Panc1 (cell line): ENCODE data around the gene FRMPD4. TPM values are rescaled to one million over a fixed set of nuclear protein-coding genes. Genes with fewer than 3 reads are reported as not detected.

ENCODE experiments used
- ATAC-seq: fragments of 200-7000 bp; cut with Tn5 transposase; 2 replicates; pipeline ENCODE4 v1.9.1; 2020; ENCODE audit warnings: mild to moderate bottlenecking, moderate library complexity
- BruUV-seq: library from RNA; stranded (reverse); fragments of 400-500 nt; replicated peaks from 2 replicates; lab custom pipeline; 2021; lab: Mats Ljungman, UMichigan
- CTCF ChIA-PET: fragments of 300-600 bp; sonication (Branson Sonifier 250); formaldehyde crosslinking; loops from one replicate; lab custom pipeline; 2022; ENCODE audit warnings: antibody characterized with exemption; lab: Charles Lee
- POLR2A ChIA-PET: fragments of 300-600 bp; sonication (Branson Sonifier 250); formaldehyde crosslinking; loops from one replicate; lab custom pipeline; 2022; ENCODE audit warnings: antibody characterized with exemption; lab: Charles Lee
- DNase-seq: peaks from one replicate; pipeline ENCODE4 v3.0.0-alpha.2; 2010; ENCODE audit warnings: low read depth, low spot score
- H3K27ac ChIP-seq: 2 replicates; pipeline ENCODE4 v1.5.1; 2011; ENCODE audit warnings: mild to moderate bottlenecking, low read length, inconsistent platforms
- H3K27me3 ChIP-seq: fragments of 200-500 bp; sonication (Bioruptor generic); 2 replicates; pipeline ENCODE4 v1.6.0; 2014; ENCODE audit warnings: low read length, inconsistent platforms; ENCODE audit not compliant: control insufficient read depth, insufficient read depth
- H3K36me3 ChIP-seq: fragments of 200-500 bp; sonication (Bioruptor generic); 2 replicates; pipeline ENCODE4 v1.5.1; 2014; ENCODE audit warnings: inconsistent platforms, mild to moderate bottlenecking, low read length, moderate library complexity; ENCODE audit not compliant: control insufficient read depth, insufficient read depth
- H3K4me1 ChIP-seq: 2 replicates; pipeline ENCODE4 v1.5.1; 2011; ENCODE audit warnings: inconsistent platforms, mild to moderate bottlenecking, low read length, moderate library complexity; ENCODE audit not compliant: control insufficient read depth, insufficient read depth
- H3K4me3 ChIP-seq, 2 experiments: 2 replicates each; pipeline ENCODE4 v1.5.1; 2011 to 2012; ENCODE audit warnings: low read depth in 2 of 2, low read length in 2 of 2, mild to moderate bottlenecking in 2 of 2, inconsistent platforms in 1 of 2, moderate library complexity in 1 of 2
- H3K9me3 ChIP-seq: fragments of 200-500 bp; sonication (Bioruptor generic); 2 replicates; pipeline ENCODE4 v1.5.1; 2014; ENCODE audit warnings: low read depth, mild to moderate bottlenecking, inconsistent platforms, low read length, moderate library complexity; ENCODE audit not compliant: control insufficient read depth, insufficient read depth
- POLR2AphosphoS5 ChIP-seq: IDR thresholded peaks from 2 replicates; pipeline ENCODE4 v1.6.1; 2012; ENCODE audit warnings: mild to moderate bottlenecking, low read depth, low read length, moderate library complexity
- SIN3A ChIP-seq: IDR thresholded peaks from 2 replicates; pipeline ENCODE4 v1.6.1; 2012; ENCODE audit warnings: low read depth, mild to moderate bottlenecking, low read length, moderate library complexity, borderline replicate concordance; ENCODE audit not compliant: insufficient read depth
- TCF7L2 ChIP-seq: IDR thresholded peaks from 2 replicates; pipeline ENCODE4 v1.6.1; 2011; ENCODE audit warnings: mild to moderate bottlenecking, low read depth, low read length, inconsistent platforms
- in situ Hi-C: cut with HindIII; loops from 2 replicates; pipeline ENCODE4 v1.10.0; 2016; ENCODE audit warnings: low sequenced_read_pairs, low pct_unique_long_range_greater_than_20kb
- intact Hi-C: fragments of 100-400 bp; cut with micrococcal nuclease; formaldehyde crosslinking; loops from one replicate; pipeline ENCODE4 v1.10.0; 2022; ENCODE audit not compliant: unreplicated experiment
- total RNA-seq: library from RNA; stranded (reverse); gene quantifications from one replicate; pipeline ENCODE4 v1.2.1, GENCODE V29; 2021; ENCODE audit not compliant: unreplicated experiment
- TF ChIP-seq, protein P1 (sequence below), 2 experiments: IDR thresholded peaks; 2 replicates each; pipeline ENCODE4 v1.6.1; 2011 to 2012; ENCODE audit warnings: low read depth in 2 of 2, control low read depth in 1 of 2, low read length in 1 of 2, mild to moderate bottlenecking in 1 of 2, moderate library complexity in 1 of 2; ENCODE audit not compliant: insufficient read depth in 1 of 2
- TF ChIP-seq, protein P2 (sequence below): fragments of 450-650 bp; IDR thresholded peaks from 2 replicates; pipeline ENCODE4 v1.5.1; 2017; ENCODE audit warnings: mild to moderate bottlenecking

Gene FRMPD4
- total RNA-seq, 1 experiment from 2014 or later, result not detected

DNA sequence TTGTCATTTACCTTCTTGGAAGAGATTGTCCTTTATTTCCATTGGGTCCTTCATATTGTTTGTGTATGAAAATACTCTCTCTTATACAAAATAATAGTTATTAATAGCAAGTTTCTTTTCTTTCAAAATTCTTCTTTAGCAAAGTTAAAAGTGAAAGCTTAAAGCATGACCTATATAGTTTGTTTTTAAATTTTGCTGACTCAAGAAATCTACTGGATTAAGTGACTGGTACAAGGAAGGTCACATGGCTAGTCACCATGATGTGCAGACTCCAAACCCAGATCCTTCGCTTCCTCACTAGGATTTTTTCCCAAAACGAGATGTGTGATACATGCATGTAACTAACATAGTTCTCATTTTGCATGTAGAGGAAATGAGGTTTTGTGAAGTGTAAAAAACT is 322.7 kb downstream of the FRMPD4 start:
- TF ChIP-seq, protein P1, sequence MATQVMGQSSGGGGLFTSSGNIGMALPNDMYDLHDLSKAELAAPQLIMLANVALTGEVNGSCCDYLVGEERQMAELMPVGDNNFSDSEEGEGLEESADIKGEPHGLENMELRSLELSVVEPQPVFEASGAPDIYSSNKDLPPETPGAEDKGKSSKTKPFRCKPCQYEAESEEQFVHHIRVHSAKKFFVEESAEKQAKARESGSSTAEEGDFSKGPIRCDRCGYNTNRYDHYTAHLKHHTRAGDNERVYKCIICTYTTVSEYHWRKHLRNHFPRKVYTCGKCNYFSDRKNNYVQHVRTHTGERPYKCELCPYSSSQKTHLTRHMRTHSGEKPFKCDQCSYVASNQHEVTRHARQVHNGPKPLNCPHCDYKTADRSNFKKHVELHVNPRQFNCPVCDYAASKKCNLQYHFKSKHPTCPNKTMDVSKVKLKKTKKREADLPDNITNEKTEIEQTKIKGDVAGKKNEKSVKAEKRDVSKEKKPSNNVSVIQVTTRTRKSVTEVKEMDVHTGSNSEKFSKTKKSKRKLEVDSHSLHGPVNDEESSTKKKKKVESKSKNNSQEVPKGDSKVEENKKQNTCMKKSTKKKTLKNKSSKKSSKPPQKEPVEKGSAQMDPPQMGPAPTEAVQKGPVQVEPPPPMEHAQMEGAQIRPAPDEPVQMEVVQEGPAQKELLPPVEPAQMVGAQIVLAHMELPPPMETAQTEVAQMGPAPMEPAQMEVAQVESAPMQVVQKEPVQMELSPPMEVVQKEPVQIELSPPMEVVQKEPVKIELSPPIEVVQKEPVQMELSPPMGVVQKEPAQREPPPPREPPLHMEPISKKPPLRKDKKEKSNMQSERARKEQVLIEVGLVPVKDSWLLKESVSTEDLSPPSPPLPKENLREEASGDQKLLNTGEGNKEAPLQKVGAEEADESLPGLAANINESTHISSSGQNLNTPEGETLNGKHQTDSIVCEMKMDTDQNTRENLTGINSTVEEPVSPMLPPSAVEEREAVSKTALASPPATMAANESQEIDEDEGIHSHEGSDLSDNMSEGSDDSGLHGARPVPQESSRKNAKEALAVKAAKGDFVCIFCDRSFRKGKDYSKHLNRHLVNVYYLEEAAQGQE (IDR thresholded peaks at IDR 0.05; ENCODE audit: insufficient read depth in 1 of 2, low read depth in 2 of 2, low read length in 1 of 2), result no peak
- TF ChIP-seq SIN3A (no peak), TCF7L2 (no peak), POLR2AphosphoS5 (no peak)
- TF ChIP-seq, protein P2, sequence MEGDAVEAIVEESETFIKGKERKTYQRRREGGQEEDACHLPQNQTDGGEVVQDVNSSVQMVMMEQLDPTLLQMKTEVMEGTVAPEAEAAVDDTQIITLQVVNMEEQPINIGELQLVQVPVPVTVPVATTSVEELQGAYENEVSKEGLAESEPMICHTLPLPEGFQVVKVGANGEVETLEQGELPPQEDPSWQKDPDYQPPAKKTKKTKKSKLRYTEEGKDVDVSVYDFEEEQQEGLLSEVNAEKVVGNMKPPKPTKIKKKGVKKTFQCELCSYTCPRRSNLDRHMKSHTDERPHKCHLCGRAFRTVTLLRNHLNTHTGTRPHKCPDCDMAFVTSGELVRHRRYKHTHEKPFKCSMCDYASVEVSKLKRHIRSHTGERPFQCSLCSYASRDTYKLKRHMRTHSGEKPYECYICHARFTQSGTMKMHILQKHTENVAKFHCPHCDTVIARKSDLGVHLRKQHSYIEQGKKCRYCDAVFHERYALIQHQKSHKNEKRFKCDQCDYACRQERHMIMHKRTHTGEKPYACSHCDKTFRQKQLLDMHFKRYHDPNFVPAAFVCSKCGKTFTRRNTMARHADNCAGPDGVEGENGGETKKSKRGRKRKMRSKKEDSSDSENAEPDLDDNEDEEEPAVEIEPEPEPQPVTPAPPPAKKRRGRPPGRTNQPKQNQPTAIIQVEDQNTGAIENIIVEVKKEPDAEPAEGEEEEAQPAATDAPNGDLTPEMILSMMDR, result no peak
- in situ Hi-C loops (no loop called here), intact Hi-C loops (no loop called here)
- no peaks in the 10 kb centered on the region for H3K36me3 ChIP-seq
- no peaks in the 10 kb centered on the region for H3K4me1 ChIP-seq
- H3K27me3 ChIP-seq, result no peaks in the 10 kb centered on the region
- H3K27ac ChIP-seq, result no peak overlapping the region
- DNase-seq (no peak), ATAC-seq (no peak)
- CTCF ChIA-PET, result no interaction called here
- BruUV-seq, result no TSS peak
- H3K4me3 ChIP-seq, result no peak overlapping the region
- POLR2A ChIA-PET, result no interaction called here
- no peaks in the 10 kb centered on the region for H3K9me3 ChIP-seq

DNA sequence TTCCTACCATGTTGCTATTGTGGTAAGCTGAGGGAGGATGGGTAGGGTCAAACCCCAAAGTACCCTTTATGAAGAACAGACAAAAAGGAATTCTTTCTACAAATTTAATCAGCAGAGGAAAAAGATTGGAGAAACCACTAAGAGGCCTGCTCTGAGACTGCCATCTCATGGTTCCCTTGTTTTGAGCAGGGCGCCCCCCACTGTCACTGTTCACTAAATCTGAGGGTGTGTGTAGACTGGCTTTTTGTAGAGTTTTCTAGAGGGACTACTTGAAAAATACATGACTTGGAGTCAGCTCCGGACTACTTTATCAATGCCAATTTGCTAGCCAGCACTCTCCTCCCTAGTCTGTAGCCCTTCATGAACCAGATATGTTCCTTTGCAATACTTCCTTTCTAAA is 324.8 kb downstream of the FRMPD4 start:
- ChIA-PET CTCF (no interaction called here), POLR2A (no interaction called here)
- H3K36me3 ChIP-seq, result no peaks in the 10 kb centered on the region
- H3K27ac ChIP-seq, result no peak overlapping the region
- no TSS peak for BruUV-seq
- no peaks in the 10 kb centered on the region for H3K27me3 ChIP-seq
- H3K4me3 ChIP-seq, result no peak overlapping the region
- intact Hi-C loops, result no loop called here
- no peaks in the 10 kb centered on the region for H3K4me1 ChIP-seq
- in situ Hi-C loops, result no loop called here
- TF ChIP-seq, protein P1 (IDR thresholded peaks at IDR 0.05; ENCODE audit: insufficient read depth in 1 of 2, low read depth in 2 of 2, low read length in 1 of 2), result no peak
- TF ChIP-seq SIN3A (no peak), POLR2AphosphoS5 (no peak), TCF7L2 (no peak)
- TF ChIP-seq, protein P2, result no peak
- no peak for DNase-seq
- no peaks in the 10 kb centered on the region for H3K9me3 ChIP-seq
- no peak for ATAC-seq
